T-helper 2 cell (primary cell): ENCODE results near the gene TMEM114.

ENCODE experiments used
- DNase-seq, 5 experiments: peaks; one replicate each; pipeline versions ENCODE4 v3.0.0 to v3.0.0-alpha.2; 2012 to 2022

TMEM114 gene

GRCh38 chr16:8611122-8611521, 20.8 kb upstream of the TMEM114 start:
- no peak for DNase-seq

- no peak for DNase-seq
Observed at GRCh38 chr16:8607214-8607613, 16.9 kb upstream of the TMEM114 start.

- DNase-seq, result no peak
Observed at GRCh38 chr16:8605554-8605953, 15.2 kb upstream of the TMEM114 start.

- no peak for DNase-seq
Observed at GRCh38 chr16:8600144-8600775, 9.9 kb upstream of the TMEM114 start.

GRCh38 chr16:8596581-8596980, 6.3 kb upstream of the TMEM114 start:
- DNase-seq, result no peak

- DNase-seq, result no peak
Observed at GRCh38 chr16:8595783-8596182, 5.5 kb upstream of the TMEM114 start.

DNA sequence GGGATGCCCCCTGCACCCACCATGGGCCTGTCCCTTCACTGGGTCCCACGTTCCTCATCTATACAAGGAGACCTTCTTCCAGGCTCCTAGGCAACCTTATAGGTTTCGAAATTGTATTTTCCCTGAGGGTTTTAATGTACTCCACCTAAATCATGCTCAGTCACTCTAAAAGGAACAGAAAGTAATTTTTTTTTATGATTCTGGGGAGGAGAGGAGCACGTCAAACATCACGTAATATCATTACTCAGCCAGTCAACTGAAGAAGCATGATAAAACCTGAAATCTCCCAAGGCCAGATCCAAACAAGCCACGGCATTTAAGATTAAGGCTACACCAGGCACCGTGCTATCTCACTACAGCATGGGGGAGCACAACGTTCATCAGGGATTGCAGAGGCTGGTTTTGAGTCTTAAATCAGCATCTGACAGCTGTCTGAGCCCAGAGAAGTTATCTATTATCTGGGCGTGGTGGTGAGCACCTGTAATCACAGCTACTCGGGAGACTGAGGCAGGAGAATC, 3.9 kb upstream of the TMEM114 start:
- DNase-seq, result no peak

DNA sequence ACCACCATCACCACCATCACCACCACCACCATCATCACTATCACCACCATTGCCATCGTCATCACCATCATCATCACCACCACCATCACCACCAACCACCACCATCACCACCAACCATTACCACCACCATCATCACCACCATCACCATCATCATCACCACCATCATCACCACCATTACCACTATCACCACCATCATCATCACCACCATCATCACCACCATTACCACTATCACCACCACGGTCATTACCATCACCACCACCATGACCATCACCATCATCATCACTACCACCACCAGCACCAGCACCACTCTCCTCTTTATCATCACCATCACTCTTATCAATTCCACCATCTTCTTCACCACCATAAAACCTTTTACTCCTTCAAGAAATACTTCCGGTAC, 1.1 kb upstream of the TMEM114 start:
- no peak for DNase-seq

DNA sequence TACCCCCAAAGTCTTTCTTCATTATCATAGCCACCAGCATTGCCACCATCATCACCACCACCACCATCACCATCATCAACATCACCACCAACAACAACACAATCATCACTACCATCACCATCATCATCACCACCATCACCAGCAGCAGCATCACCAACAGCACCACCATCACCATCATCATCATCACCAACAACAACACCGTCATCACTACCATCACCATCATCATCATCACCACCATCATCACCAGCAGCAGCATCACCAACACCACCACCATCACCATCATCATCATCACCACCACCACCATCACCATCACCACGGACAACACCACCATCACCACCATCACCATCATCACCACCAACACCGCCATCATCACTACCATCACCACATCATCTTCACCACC, 500 bp upstream of the TMEM114 start:
- DNase-seq, result no peak

GRCh38 chr16:8589057-8589899, 1.0 kb downstream of the TMEM114 start:
- no peak for DNase-seq

DNA sequence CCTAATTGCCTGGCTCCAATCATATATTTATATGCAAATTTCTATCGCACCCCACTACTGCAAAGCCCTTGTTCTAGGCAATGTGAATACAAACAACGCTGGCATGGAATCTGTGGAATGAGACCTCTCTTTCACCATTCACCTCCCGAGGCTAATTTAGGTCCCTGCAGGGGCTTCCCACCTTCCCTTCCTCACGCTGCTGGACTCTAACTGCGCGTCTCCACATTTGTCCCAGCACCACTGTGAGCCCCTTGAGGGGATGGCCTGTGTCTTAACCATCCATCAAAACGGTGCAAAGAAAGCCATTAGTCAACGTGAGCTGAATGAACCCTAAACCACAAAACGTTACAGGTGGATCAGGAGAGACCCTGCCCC, 1.6 kb downstream of the TMEM114 start:
- DNase-seq, result no peak

- DNase-seq, result no peak
Observed at GRCh38 chr16:8587065-8587464, 3.2 kb downstream of the TMEM114 start.

DNA sequence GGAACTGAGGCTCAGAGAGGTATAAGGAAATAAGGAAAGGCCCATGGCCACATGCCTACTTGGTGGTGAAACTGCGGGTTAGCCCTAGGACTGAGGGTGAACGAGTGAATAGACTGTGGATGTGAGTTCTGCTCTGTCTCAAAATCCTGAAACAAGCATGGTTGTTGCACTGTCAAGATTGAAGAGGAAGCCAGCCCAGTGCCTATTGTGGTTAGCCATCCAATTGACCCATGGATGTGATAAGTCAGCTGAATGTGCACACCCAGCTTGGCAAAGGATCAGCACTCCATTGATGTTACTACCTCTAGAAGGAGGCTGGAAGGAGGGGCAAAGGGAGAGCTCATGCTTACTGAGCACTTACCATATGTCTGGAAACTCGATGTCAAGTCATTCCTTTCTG, 4.5 kb downstream of the TMEM114 start:
- no peak for DNase-seq

DNA sequence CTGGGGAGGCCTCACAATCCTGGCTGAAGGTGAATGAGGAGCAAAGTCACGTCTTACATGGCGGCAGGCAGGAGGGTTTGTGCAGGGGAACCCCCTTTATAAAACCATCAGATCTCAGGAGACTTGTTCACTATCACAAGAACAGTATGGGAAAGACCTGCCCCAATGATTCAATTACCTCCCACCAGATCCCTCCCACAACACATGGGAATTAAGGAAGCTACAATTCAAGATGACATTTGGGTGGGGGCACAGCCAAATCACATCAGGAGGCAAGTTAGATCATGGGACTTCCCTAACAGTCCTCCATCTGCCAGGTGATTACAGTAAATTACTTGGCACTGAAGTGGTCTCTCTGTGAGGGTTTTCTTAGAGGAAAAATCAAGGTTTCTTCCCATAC, 5.3 kb downstream of the TMEM114 start:
- DNase-seq, result no peak

- DNase-seq, result no peak
Observed at GRCh38 chr16:8583732-8584131, 6.6 kb downstream of the TMEM114 start.

GRCh38 chr16:8583199-8583598, 7.1 kb downstream of the TMEM114 start:
- DNase-seq, result no peak

DNA sequence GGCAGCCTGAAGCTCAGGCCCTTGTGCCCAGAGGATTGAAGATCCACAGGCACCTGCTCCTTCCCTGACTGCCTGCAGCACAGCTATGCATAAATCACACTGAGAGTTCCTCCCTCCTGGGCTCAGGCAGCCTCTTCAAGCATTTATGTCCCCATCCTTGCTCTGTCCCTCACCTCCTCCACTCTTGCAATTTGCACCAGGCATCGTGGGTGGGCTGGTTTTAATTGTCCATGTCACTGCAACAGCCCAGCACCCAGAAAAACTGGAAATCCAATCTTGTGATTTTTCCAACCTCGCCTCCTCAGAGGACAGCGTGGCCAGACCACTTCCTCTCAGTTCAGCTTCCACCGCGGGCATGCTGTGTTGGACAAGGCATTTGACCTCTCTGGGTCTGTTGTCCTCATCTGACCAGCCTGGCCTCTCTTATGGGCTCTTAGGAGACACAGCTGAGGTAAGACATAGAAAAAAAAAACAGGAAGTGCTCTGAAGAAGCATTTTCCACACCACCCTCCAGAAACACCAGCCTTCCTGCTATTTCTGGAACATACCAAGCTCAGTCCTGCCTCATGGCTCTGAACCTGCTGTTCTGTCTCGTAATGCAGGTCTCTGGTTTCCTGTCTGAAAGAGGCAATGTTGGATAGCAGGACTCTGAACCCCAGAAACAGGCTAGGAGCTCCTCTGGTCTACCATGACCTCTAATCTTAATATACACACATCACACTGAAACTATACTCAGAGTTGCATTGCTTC, 8.3 kb downstream of the TMEM114 start:
- no peak for DNase-seq

DNA sequence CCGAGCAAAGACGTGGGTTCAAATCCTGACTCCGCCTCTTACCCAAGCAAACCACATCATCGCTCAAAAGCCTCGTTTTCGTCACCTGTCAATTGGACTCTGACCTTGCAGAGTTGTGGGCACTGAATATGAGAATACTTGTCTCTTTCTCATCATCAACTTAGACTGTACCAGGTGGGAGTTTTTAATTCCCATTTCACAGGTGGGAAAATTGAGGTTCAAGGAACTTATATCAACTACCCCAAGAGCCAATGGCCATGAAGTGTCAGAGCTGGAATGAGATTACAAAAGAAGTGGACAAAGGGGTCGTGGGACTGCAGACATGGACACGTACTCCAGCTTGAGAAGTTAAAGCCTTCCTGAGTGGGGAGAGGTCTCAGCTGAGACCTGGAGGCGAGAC, 10.8 kb downstream of the TMEM114 start:
- no peak for DNase-seq

- no peak for DNase-seq
Observed at GRCh38 chr16:8577678-8578304, 12.5 kb downstream of the TMEM114 start.

DNA sequence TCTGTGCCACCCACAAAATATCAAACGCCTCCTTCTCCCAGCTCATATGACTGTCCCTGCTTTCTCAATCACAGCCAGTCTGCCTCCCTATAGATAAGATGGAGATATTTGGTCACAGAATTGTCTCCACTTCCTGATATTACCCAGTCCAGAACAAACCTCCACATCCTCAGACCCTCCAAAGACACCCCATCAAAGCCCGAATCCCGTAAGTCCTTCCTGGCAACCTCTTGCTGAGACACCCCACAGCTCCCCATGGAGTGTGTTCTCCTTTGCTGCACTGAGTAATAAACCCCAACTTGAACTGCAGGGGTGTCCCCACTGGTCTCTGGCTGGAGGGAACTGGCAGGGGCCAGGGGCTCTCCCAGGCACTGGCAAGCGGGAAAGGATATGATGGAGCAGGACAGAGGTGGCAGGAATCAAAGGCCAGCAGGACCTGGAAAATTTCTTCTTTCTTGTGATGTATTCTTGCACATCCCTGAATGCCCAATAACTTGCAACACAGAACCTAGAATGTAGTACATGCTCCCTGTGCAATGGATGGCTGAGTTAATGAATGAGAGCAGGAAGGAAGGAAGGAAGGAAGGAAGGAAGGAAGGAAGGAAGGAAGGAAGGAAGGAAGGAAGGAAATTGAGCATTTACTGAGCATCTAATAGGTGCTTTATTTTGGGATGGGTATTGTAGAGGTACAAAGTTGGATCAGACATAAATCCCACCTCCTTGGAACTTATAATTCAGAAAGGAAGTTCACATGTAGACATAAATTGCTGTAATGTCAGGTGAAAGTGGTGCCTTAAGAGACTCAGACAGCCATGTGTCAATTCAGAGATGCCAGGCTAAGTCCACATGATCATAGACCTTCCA, 13.9 kb downstream of the TMEM114 start:
- DNase-seq, result no peak

DNA sequence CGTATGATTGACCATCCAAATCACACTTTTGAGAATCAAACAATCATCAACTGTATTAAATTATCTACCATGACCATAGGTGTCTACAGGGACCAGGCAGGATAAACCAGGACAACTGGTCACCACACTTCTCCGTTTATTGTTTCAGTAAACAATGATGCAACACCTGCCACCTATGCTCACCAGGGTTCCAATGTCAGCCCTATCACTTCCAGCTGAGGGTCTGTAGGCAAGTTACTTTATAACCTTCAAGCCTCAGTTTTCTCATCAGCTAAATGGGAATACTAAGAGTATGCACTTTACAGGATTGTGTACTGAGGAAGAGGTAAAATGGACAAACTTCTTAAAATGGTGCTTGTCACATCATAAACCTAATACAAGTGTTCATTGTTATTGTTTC, 14.9 kb downstream of the TMEM114 start:
- no peak for DNase-seq
